ENCODE results near the gene PLEKHG4. TPM values are rescaled to one million over a fixed set of nuclear protein-coding genes. Genes with fewer than 3 reads are reported as not detected.

PLEKHG4 gene
- total RNA-seq, 1 experiment from 2014 or later, result 38.5 TPM

DNA sequence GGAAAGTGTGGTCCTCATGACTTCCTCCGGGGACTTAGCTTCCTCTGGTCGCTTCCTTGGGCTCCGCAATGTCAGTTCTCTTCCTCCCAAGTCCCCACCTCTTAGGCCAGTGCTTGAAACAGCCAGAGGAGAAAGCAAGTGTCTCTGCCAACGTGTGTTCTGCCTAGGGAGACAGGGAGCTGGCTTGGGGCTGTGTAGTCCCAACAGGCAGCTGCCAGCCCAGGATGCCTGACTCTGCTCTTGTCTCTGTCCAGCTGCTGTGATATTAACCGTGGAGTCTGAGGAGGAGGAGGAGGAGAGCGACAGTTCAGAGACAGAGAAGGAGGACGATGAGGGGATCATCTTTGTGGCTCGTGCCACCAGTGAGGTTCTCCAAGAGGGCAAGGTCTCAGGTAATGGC is 13.5 kb upstream of the PLEKHG4 start:
- no peaks in the 10 kb centered on the region for H3K36me3 ChIP-seq (ENCODE audit: control insufficient read depth in 1 of 2, insufficient read depth in 2 of 2, low read length in 2 of 2)
- no peak overlapping the region for H3K27ac ChIP-seq (ENCODE audit: low read depth, low read length)
- POLR2A ChIA-PET, result no interaction called here
- no peaks in the 10 kb centered on the region for H3K79me2 ChIP-seq (ENCODE audit: insufficient read depth, low read length)
- no peaks in the 10 kb centered on the region for H3K9me3 ChIP-seq (ENCODE audit: control insufficient read depth in 1 of 2, insufficient read depth in 1 of 2, low read depth in 1 of 2, low read length in 2 of 2)
- no peak overlapping the region for H3K9ac ChIP-seq (ENCODE audit: low read length)
- H3K27me3 ChIP-seq (ENCODE audit: insufficient read depth, low read length), result no peaks in the 10 kb centered on the region
- H3K4me3 ChIP-seq (replicated peaks in 1 of 2; ENCODE audit: low read depth in 1 of 2, low read length in 2 of 2), result no peak overlapping the region
- H3K9me2 ChIP-seq (ENCODE audit: insufficient read depth), result no peaks in the 10 kb centered on the region
- TF ChIP-seq, protein P1, sequence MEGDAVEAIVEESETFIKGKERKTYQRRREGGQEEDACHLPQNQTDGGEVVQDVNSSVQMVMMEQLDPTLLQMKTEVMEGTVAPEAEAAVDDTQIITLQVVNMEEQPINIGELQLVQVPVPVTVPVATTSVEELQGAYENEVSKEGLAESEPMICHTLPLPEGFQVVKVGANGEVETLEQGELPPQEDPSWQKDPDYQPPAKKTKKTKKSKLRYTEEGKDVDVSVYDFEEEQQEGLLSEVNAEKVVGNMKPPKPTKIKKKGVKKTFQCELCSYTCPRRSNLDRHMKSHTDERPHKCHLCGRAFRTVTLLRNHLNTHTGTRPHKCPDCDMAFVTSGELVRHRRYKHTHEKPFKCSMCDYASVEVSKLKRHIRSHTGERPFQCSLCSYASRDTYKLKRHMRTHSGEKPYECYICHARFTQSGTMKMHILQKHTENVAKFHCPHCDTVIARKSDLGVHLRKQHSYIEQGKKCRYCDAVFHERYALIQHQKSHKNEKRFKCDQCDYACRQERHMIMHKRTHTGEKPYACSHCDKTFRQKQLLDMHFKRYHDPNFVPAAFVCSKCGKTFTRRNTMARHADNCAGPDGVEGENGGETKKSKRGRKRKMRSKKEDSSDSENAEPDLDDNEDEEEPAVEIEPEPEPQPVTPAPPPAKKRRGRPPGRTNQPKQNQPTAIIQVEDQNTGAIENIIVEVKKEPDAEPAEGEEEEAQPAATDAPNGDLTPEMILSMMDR (IDR thresholded peaks at IDR 0.05 in 2 of 3, conservative IDR thresholded peaks at IDR 0.05 in 1 of 3; ENCODE audit: borderline replicate concordance in 1 of 3, insufficient read depth in 1 of 3, low read depth in 2 of 3, low read length in 2 of 3), result no peak
- TF ChIP-seq, protein P2, sequence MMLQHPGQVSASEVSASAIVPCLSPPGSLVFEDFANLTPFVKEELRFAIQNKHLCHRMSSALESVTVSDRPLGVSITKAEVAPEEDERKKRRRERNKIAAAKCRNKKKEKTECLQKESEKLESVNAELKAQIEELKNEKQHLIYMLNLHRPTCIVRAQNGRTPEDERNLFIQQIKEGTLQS (IDR thresholded peaks at IDR 0.05), result no peak
- no peak for TF ChIP-seq YY1 (IDR thresholded peaks at IDR 0.05; ENCODE audit: extremely low read depth, insufficient replicate concordance, low read depth, low read length)
- no peak for TF ChIP-seq CBX3 (IDR thresholded peaks at IDR 0.05; ENCODE audit: low read depth)
- TF ChIP-seq SP1 (IDR thresholded peaks at IDR 0.05; ENCODE audit: low read depth), result no peak
- no peak for TF ChIP-seq CEBPB (IDR thresholded peaks at IDR 0.05; ENCODE audit: low read depth)
- TF ChIP-seq SRF (IDR thresholded peaks at IDR 0.05; ENCODE audit: low read depth), result no peak
- TF ChIP-seq, protein P3, sequence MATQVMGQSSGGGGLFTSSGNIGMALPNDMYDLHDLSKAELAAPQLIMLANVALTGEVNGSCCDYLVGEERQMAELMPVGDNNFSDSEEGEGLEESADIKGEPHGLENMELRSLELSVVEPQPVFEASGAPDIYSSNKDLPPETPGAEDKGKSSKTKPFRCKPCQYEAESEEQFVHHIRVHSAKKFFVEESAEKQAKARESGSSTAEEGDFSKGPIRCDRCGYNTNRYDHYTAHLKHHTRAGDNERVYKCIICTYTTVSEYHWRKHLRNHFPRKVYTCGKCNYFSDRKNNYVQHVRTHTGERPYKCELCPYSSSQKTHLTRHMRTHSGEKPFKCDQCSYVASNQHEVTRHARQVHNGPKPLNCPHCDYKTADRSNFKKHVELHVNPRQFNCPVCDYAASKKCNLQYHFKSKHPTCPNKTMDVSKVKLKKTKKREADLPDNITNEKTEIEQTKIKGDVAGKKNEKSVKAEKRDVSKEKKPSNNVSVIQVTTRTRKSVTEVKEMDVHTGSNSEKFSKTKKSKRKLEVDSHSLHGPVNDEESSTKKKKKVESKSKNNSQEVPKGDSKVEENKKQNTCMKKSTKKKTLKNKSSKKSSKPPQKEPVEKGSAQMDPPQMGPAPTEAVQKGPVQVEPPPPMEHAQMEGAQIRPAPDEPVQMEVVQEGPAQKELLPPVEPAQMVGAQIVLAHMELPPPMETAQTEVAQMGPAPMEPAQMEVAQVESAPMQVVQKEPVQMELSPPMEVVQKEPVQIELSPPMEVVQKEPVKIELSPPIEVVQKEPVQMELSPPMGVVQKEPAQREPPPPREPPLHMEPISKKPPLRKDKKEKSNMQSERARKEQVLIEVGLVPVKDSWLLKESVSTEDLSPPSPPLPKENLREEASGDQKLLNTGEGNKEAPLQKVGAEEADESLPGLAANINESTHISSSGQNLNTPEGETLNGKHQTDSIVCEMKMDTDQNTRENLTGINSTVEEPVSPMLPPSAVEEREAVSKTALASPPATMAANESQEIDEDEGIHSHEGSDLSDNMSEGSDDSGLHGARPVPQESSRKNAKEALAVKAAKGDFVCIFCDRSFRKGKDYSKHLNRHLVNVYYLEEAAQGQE (IDR thresholded peaks at IDR 0.05; ENCODE audit: low read depth), result no peak
- TF ChIP-seq POLR2AphosphoS5 (IDR thresholded peaks at IDR 0.05; ENCODE audit: low read depth, low read length), result no peak
- no peak for TF ChIP-seq SIN3A (IDR thresholded peaks at IDR 0.05; ENCODE audit: low read depth)
- TF ChIP-seq ZFX (IDR thresholded peaks at IDR 0.05), result no peak
- TF ChIP-seq, protein P4, sequence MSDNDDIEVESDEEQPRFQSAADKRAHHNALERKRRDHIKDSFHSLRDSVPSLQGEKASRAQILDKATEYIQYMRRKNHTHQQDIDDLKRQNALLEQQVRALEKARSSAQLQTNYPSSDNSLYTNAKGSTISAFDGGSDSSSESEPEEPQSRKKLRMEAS (IDR thresholded peaks at IDR 0.05), result no peak
- no peak for TF ChIP-seq TCF7L2 (IDR thresholded peaks at IDR 0.05; ENCODE audit: borderline replicate concordance, extremely low read depth, insufficient read depth, insufficient read length)
- peaks cover 27 to 40% of the 10 kb centered on the region in 2 experiments for H3K4me1 ChIP-seq (ENCODE audit: control insufficient read depth in 1 of 2, insufficient read depth in 2 of 2, low read length in 2 of 2)
- no peaks in the 10 kb centered on the region for H4K20me1 ChIP-seq (ENCODE audit: insufficient read depth)
- DNase-seq (ENCODE audit: low read depth, low spot score), result no peak
- H2AFZ ChIP-seq (ENCODE audit: low read depth, low read length, poor library complexity, severe bottlenecking), result no peak overlapping the region
- no peak overlapping the region for H3K4me2 ChIP-seq (ENCODE audit: low read length)
- CTCF ChIA-PET, result no interaction called here
- RAD21 ChIA-PET (ENCODE audit: low non-redundant PET in 1 of 2, low total read pairs in 2 of 2, uncharacterized antibody in 2 of 2, unreplicated experiment in 2 of 2), result no interaction called here
- intact Hi-C loops (cut with micrococcal nuclease), result no loop called here
- no TSS peak for BruUV-seq (replicated peaks)
- ATAC-seq, result no peak

Measured in HCT116 (cell line).